NCI-H1092 treated with DMSO at 0.1 percent for 48 hours (cell line): ENCODE measurements around the gene EPHA3.

ENCODE experiments used
- DNase-seq: peaks from one replicate; lab custom pipeline; 2025; lab: John Stamatoyannopoulos, UW

Gene EPHA3

GRCh38 chr3:89447243-89447642 is 339.8 kb downstream of the EPHA3 start:
- no peak for DNase-seq

DNA sequence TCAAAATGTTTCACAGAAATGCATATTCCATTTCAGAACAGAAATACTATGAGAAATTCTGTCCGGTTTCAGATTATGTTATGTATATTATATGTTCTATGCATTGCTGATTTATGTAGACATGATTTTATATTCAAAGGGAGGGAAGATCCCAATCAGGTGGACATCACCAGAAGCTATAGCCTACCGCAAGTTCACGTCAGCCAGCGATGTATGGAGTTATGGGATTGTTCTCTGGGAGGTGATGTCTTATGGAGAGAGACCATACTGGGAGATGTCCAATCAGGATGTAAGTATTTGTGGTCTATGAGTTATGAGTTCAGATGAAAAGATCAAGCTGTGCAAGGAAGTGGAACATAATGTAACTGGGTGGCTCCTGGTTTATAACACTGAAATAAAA is 341.7 kb downstream of the EPHA3 start:
- DNase-seq: no peak

- no peak for DNase-seq
These were observed 344.6 kb downstream of the EPHA3 start for GRCh38 chr3:89452066-89452465.

- no peak for DNase-seq
These were observed 347.8 kb downstream of the EPHA3 start for GRCh38 chr3:89455240-89455639.

DNA sequence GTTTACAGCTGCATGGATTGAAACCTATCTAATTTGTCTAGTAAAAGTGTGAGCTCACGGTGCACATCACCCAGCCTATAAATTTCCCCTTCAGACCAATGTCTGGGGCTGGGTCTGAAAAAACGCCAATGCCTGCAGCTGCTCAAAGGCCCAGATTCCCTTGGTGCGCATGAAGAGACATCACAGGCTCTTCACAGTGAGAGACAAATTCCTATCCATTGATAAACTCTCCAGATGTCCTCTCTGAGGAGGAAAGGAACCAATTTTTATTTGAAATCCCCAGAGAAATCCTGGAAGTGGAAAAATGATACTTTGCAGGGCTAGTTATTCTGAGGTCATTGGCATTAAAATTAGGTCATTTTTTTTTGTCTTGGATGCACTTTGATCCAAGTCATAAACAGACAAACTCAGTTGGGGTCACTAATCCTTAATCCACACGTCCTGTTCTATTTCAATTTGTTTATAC is 360.5 kb downstream of the EPHA3 start:
- DNase-seq: no peak

DNA sequence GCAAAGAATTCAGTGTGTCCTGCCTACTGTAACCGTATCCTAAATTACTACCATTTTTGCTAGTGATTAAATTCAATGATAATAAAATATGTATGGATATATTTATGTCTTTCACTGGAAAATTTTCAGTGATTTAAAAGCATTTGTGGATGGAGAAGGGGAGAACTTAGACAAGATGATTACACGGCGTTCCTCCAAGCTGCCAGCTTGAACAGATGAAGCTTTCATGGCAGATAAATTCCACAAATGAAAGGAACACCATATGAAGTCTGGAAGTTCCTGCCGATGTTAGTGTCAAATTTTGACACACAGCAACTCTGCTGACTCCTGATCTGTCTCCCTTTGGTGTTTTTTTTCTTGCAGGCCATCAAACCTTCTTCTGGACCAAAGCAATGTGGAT is 364.7 kb downstream of the EPHA3 start:
- DNase-seq: no peak

DNA sequence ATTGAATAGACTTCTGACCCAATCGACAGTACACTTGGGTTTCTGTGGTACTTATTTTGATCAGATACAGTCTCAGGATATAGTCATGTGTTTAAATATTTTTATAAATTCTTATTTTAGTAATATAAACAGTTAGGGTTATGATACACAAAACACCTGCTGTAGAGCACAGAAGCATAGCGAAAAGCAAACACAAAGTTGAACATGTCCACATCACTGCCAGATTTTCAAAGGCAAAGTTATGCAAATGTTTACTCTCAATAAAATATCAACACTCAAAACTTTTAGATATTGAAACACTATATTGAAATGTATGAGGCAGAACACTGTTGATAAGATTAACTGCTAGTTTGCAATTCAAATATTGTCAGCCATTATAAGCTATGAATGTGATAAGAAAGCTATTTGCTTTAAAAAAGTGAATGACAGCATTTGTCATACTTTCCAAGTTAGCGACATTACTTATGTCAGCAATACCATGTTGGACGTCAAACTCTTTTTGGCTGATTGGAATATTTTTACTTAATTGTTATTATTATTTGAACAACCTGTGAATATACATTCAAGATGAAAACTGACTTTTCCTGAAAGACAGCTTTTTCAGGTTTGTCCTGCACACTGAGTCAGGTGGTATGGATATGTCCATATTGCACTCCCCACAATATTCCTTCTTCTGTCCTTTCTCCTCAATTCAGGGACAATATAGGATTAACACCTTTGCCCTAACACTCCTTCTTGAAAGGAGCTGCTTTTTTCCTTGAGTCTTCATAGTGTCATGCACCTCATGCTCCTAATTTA is 367.1 kb downstream of the EPHA3 start:
- no peak for DNase-seq

GRCh38 chr3:89488800-89489580 is 381.6 kb downstream of the EPHA3 start:
- DNase-seq: no peak

DNA sequence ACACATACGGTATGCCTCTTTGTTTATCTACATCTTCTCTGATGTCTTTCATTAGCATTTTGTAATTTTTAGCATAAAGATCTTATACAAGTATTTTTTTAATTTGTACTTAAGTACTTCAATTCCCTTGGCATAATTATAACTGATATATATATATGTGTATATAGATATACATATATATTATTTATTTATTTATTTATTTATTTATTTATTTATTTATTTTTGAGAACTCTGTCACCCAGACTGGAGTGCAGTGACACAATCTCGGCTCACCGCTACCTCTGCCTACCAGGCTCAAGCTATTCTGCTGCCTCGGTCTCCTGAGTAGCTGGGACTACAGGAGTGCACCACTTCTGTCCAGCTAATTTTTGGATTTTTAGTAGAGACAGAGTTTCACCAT is 382.7 kb downstream of the EPHA3 start:
- no peak for DNase-seq

GRCh38 chr3:89494734-89495133 is 387.3 kb downstream of the EPHA3 start:
- DNase-seq: no peak

GRCh38 chr3:89503891-89504391 is 396.5 kb downstream of the EPHA3 start:
- DNase-seq: no peak

GRCh38 chr3:89504432-89504831 is 397.0 kb downstream of the EPHA3 start:
- DNase-seq: no peak

GRCh38 chr3:89506462-89507103 is 399.2 kb downstream of the EPHA3 start:
- no peak for DNase-seq

- DNase-seq: no peak
These were observed 413.9 kb downstream of the EPHA3 start for GRCh38 chr3:89521328-89521727.

GRCh38 chr3:89522155-89522554 is 414.7 kb downstream of the EPHA3 start:
- DNase-seq: no peak

DNA sequence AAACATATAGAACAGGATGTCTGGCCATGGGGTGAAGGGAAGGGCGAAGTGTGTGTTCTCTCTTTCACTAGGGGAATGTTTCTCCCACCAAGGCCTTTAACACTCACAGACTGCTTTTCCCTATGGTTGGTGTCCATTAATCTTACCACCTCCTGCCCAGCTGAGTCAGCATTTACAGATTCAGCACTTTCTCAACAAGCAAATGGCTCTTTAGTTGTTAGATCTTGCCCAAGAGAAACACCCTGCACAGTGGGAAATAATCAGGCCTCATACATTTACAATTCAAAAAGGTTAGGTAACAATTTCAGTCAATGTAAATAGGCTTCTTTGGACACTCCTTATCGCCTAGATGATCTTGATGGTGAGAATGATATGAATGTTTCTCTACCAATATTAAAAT is 418.2 kb downstream of the EPHA3 start:
- no peak for DNase-seq

DNA sequence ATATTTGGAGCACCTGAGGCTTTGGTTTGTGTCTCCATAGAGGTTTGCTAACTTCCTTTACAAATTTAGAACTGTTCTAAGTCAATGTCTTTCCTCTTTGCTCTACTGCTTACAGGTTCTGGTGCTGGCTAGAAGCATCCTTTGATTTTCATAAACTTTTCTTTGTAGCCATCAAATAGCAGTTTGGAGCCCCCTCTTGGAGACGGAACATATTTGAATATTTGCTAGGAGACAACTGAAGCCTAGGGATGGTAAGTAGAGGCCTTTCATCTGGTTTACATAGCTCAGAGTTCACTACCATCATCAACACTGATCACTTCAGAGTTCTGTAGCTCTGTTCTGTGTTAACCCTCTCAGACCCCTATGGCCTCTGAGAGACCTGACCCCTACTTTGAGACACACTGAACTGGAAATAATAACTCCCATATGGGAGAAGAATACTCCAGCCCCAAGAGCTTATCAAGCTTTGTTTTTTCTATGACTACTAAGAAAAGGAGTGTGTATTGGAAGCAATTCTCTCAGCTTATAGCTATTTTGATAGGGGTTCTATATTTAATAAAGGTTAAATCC is 420.4 kb downstream of the EPHA3 start:
- no peak for DNase-seq
